ENCODE measurements around the gene KRTAP12-3.

DNA sequence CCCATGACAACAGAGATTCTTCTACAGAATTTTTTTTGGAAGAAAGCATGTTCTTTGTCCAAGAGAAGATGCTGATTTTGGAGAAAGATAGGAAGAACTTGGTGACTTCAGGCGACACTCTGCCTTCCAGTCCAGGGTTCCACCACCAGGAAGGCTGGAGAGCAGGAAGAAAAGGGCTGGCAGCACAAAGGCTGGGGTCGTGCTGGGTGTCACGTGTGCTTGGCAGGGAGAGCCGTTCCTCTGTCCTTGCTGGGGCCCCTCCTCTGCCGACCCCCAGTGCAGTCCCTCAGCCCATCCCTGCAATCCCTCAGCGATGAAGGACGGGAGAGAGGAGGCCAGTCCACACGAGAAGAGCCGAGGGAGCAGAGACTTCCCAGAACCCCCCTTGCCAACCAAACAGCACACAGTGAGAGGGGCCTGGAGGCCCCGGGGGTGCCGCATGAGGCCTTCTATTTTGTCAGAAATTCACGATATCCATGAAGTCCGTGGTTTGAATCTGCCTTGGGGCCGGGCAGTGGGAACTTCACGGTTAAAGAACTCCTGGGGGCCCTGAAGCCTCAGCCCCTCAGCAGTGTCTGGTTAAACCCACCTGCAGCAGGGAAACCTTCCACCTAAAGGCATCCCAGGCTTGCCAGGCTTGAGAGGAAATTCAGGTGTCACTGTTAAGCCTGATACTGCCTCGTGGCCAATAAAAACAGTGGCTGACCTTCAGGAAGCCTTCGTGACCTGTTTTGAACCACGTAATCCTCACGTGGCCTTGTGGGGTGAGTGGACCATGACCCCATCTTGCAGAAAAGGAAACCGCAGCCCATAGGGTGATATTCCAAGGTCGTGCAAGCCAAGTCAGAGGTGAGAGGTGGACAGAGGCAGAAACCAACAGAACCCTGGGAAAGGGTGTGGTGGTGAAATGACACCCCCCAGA is 42.6 kb downstream of the KRTAP12-3 start:
- TF ChIP-seq ZNF274 (IDR thresholded peaks at IDR 0.05; ENCODE audit: low read depth, low read length) (no peak), SUZ12 (IDR thresholded peaks at IDR 0.05; ENCODE audit: extremely low read depth, insufficient read depth, insufficient read length) (no peak), YY1 (IDR thresholded peaks at IDR 0.05; ENCODE audit: insufficient read depth, insufficient read length) (no peak)

Data from NT2/D1 (cell line).